OCI-LY7 (cell line): ENCODE results near the gene AREG. TPM values are rescaled to one million over a fixed set of nuclear protein-coding genes. Genes with fewer than 3 reads are reported as not detected.

Source experiments
- BruUV-seq: library from RNA; stranded (reverse); fragments of 400-500 nt; replicated peaks from 2 replicates; lab custom pipeline; 2021; lab: Mats Ljungman, UMichigan
- CTCF ChIA-PET: fragments of 300-600 bp; sonication (Branson Sonifier 250); formaldehyde crosslinking; loops from one replicate; lab custom pipeline; 2022; ENCODE audit warnings: antibody characterized with exemption; ENCODE audit not compliant: unreplicated experiment; lab: Charles Lee
- POLR2A ChIA-PET: fragments of 300-600 bp; sonication (Branson Sonifier 250); formaldehyde crosslinking; loops from one replicate; lab custom pipeline; 2022; ENCODE audit warnings: antibody characterized with exemption; lab: Charles Lee
- DNase-seq: peaks from one replicate; pipeline ENCODE4 v3.0.0-alpha.2; 2015; ENCODE audit warnings: low spot score
- H2AFZ ChIP-seq: fragments of 200-600 bp; sonication (generic), shearing (Covaris generic); 2 replicates; pipeline ENCODE4 v1.6.1; 2014; ENCODE audit warnings: mild to moderate bottlenecking, antibody characterized with exemption, low read length, moderate library complexity
- H3K27ac ChIP-seq: fragments of 200-600 bp; sonication (generic); 2 replicates; pipeline ENCODE4 v1.5.1; 2014; ENCODE audit warnings: mixed run types, low read depth, mild to moderate bottlenecking, moderate library complexity, low read length, inconsistent platforms; ENCODE audit not compliant: poor library complexity, severe bottlenecking
- H3K36me3 ChIP-seq: fragments of 200-600 bp; sonication (generic); 2 replicates; pipeline ENCODE4 v1.6.1; 2014; ENCODE audit warnings: mild to moderate bottlenecking, antibody characterized with exemption, low read length, moderate library complexity, mixed read lengths; ENCODE audit not compliant: insufficient read depth
- H3K4me1 ChIP-seq: fragments of 200-600 bp; sonication (generic); 2 replicates; pipeline ENCODE4 v1.5.1; 2014; ENCODE audit warnings: mild to moderate bottlenecking, low read length; ENCODE audit not compliant: insufficient read depth, poor library complexity, severe bottlenecking
- H3K4me2 ChIP-seq: fragments of 200-600 bp; sonication (generic); 2 replicates; pipeline ENCODE4 v1.6.1; 2014; ENCODE audit warnings: mild to moderate bottlenecking, low read length
- H3K4me3 ChIP-seq: fragments of 200-600 bp; sonication (generic); 2 replicates; pipeline ENCODE4 v1.5.1; 2014; ENCODE audit warnings: mild to moderate bottlenecking, low read depth, low read length; ENCODE audit not compliant: poor library complexity, severe bottlenecking
- H3K79me2 ChIP-seq: fragments of 200-600 bp; sonication (generic); 2 replicates; pipeline ENCODE4 v1.6.1; 2016; ENCODE audit warnings: low read depth, mild to moderate bottlenecking, low read length, moderate library complexity, mixed read lengths; ENCODE audit not compliant: insufficient read depth
- H3K9me2 ChIP-seq: fragments of 200-600 bp; sonication (generic); 2 replicates; pipeline ENCODE4 v1.6.1; 2016; ENCODE audit warnings: mild to moderate bottlenecking, low read length, mixed read lengths; ENCODE audit not compliant: insufficient read depth
- H3K9me3 ChIP-seq: fragments of 200-600 bp; sonication (generic); 2 replicates; pipeline ENCODE4 v1.6.1; 2014; ENCODE audit warnings: mild to moderate bottlenecking, mixed run types, low read length, mixed read lengths
- H4K20me1 ChIP-seq: fragments of 200-600 bp; sonication (generic); 2 replicates; pipeline ENCODE4 v1.6.1; 2014; ENCODE audit warnings: mild to moderate bottlenecking, antibody characterized with exemption, low read length, moderate library complexity, mixed read lengths; ENCODE audit not compliant: insufficient read depth
- CTCF ChIP-seq: fragments of 200-600 bp; sonication (generic); conservative IDR thresholded peaks from 2 replicates; pipeline ENCODE4 v1.5.1; 2014; ENCODE audit warnings: mild to moderate bottlenecking, antibody characterized with exemption, low read length, moderate library complexity, mixed read lengths
- EZH2phosphoT487 ChIP-seq: fragments of 200-600 bp; sonication (generic); IDR thresholded peaks from 2 replicates; pipeline ENCODE4 v1.6.1; 2018; ENCODE audit warnings: low read depth, borderline replicate concordance, mild to moderate bottlenecking, mixed run types, antibody characterized with exemption, low read length, moderate library complexity, mixed read lengths
- intact Hi-C: fragments of 100-400 bp; cut with micrococcal nuclease; formaldehyde crosslinking; loops from one replicate; pipeline ENCODE4 v1.10.0; 2022; ENCODE audit not compliant: unreplicated experiment
- total RNA-seq, 2 experiments: library from RNA; depleted of rRNA in 1 of 2; stranded (reverse); fragments of >200 nt in 1 of 2; shearing (Covaris generic) in 1 of 2; gene quantifications; 2 replicates each; pipeline ENCODE4 v1.2.3, GENCODE V29; 2014 to 2022

The AREG gene
- total RNA-seq, 2 experiments from 2014 or later, result not detected

- CTCF ChIA-PET, result no interaction called here
- H3K4me2 ChIP-seq, result no peak overlapping the region
- BruUV-seq, result no TSS peak
- H2AFZ ChIP-seq, result no peak overlapping the region
- H3K9me3 ChIP-seq, result no peaks in the 10 kb centered on the region
- H3K4me1 ChIP-seq, result no peaks in the 10 kb centered on the region
- no peaks in the 10 kb centered on the region for H3K36me3 ChIP-seq
- DNase-seq, result no peak
- no peaks in the 10 kb centered on the region for H4K20me1 ChIP-seq
- no peak overlapping the region for H3K27ac ChIP-seq
- TF ChIP-seq EZH2phosphoT487 (no peak), CTCF (no peak)
- POLR2A ChIA-PET, result interaction anchor here (0.7 to 1.0 kb wide), 4 partner anchors 9 to 87 kb away, joined by 3 to 4 read pairs (median 4); no protein-coding TSS in a partner anchor
- intact Hi-C loops, result no loop called here
- no peaks in the 10 kb centered on the region for H3K9me2 ChIP-seq
- no peak overlapping the region for H3K4me3 ChIP-seq
- H3K79me2 ChIP-seq, result no peaks in the 10 kb centered on the region
Measured at GRCh38 chr4:74471264-74471663, 26.3 kb downstream of the AREG start.

GRCh38 chr4:74473155-74473811 is 28.3 kb downstream of the AREG start:
- no peaks in the 10 kb centered on the region for H3K4me1 ChIP-seq
- CTCF ChIA-PET, result no interaction called here
- no peaks in the 10 kb centered on the region for H3K79me2 ChIP-seq
- DNase-seq, result no peak
- no peak overlapping the region for H3K27ac ChIP-seq
- no peak overlapping the region for H3K4me2 ChIP-seq
- H2AFZ ChIP-seq, result no peak overlapping the region
- H3K4me3 ChIP-seq, result no peak overlapping the region
- no peaks in the 10 kb centered on the region for H3K36me3 ChIP-seq
- TF ChIP-seq EZH2phosphoT487, result no peak
- H3K9me3 ChIP-seq, result no peaks in the 10 kb centered on the region
- H4K20me1 ChIP-seq, result no peaks in the 10 kb centered on the region
- BruUV-seq, result no TSS peak
- intact Hi-C loops, result no loop called here
- no peaks in the 10 kb centered on the region for H3K9me2 ChIP-seq
- POLR2A ChIA-PET, result interaction anchor here (0.6 to 1.1 kb wide), 2 partner anchors 11 to 21 kb away, joined by 3 read pairs; no protein-coding TSS in a partner anchor

GRCh38 chr4:74474345-74475090 is 29.6 kb downstream of the AREG start:
- no peaks in the 10 kb centered on the region for H3K79me2 ChIP-seq
- no peak overlapping the region for H3K27ac ChIP-seq
- BruUV-seq, result no TSS peak
- no peaks in the 10 kb centered on the region for H3K4me1 ChIP-seq
- ChIA-PET POLR2A (interaction anchor here (1.1 to 1.6 kb wide), 2 partner anchors 12 to 17 kb away, joined by 3 to 5 read pairs; no protein-coding TSS in a partner anchor), CTCF (no interaction called here)
- H3K4me3 ChIP-seq, result no peak overlapping the region
- no peaks in the 10 kb centered on the region for H3K36me3 ChIP-seq
- no peaks in the 10 kb centered on the region for H3K9me3 ChIP-seq
- H3K4me2 ChIP-seq, result no peak overlapping the region
- no peak for TF ChIP-seq CTCF
- no peak for TF ChIP-seq EZH2phosphoT487
- DNase-seq, result no peak
- intact Hi-C loops, result no loop called here
- H3K9me2 ChIP-seq, result no peaks in the 10 kb centered on the region
- H2AFZ ChIP-seq, result no peak overlapping the region
- H4K20me1 ChIP-seq, result no peaks in the 10 kb centered on the region
